SU-DHL-6 (cell line): ENCODE data around the gene SENP7.
"Not testable (repeated sequence)": the region's sequence is repeated elsewhere in the genome, so short reads cannot be mapped to it uniquely, and the experiment has no call there.

Experiments used
- H2AFZ ChIP-seq: fragments of 200-600 bp; sonication (generic); 2 replicates; pipeline ENCODE4 v1.6.1; 2014; ENCODE audit warnings: low read depth, mild to moderate bottlenecking, moderate library complexity, mixed read lengths, antibody characterized with exemption, low read length; ENCODE audit not compliant: severe bottlenecking
- H3F3A ChIP-seq: fragments of 200-600 bp; shearing (Covaris generic); 2 replicates; pipeline ENCODE4 v1.6.0; 2016; ENCODE audit warnings: antibody characterized with exemption, mild to moderate bottlenecking; ENCODE audit not compliant: insufficient read depth
- H3K27ac ChIP-seq: fragments of 200-600 bp; sonication (generic); 2 replicates; pipeline ENCODE4 v1.5.1; 2016; ENCODE audit warnings: low read depth, mild to moderate bottlenecking, low read length, moderate library complexity, mixed read lengths
- H3K27me3 ChIP-seq: fragments of 200-600 bp; sonication (generic), shearing (Covaris generic); 2 replicates; pipeline ENCODE4 v1.6.0; 2014; ENCODE audit warnings: mild to moderate bottlenecking, low read length
- H3K36me3 ChIP-seq: fragments of 200-600 bp; sonication (generic); 2 replicates; pipeline ENCODE4 v1.6.1; 2014; ENCODE audit warnings: mild to moderate bottlenecking, low read length, mixed read lengths
- H3K4me2 ChIP-seq: fragments of 300-600, 200-600 bp; shearing (Covaris generic), sonication (generic); 2 replicates; pipeline ENCODE4 v1.6.0; 2014; ENCODE audit warnings: low read length, low read depth, mild to moderate bottlenecking; ENCODE audit not compliant: poor library complexity, severe bottlenecking
- H3K4me3 ChIP-seq: fragments of 200-600 bp; sonication (generic); 2 replicates; pipeline ENCODE4 v1.5.1; 2014; ENCODE audit warnings: antibody characterized with exemption, low read length, mild to moderate bottlenecking, mixed read lengths; ENCODE audit not compliant: insufficient read depth, poor library complexity, severe bottlenecking
- H3K79me2 ChIP-seq: fragments of 200-600 bp; sonication (generic); 2 replicates; pipeline ENCODE4 v1.6.1; 2014; ENCODE audit warnings: mild to moderate bottlenecking, low read length, moderate library complexity; ENCODE audit not compliant: insufficient read depth
- H3K9ac ChIP-seq: fragments of 200-600 bp; sonication (generic); 2 replicates; pipeline ENCODE4 v1.7.0; 2014; ENCODE audit warnings: mild to moderate bottlenecking, low read length
- H3K9me2 ChIP-seq: fragments of 200-600 bp; sonication (generic); replicated peaks from 2 replicates; pipeline ENCODE4 v1.6.1; 2014; ENCODE audit warnings: low read length; ENCODE audit not compliant: insufficient read depth
- H3K9me3 ChIP-seq: fragments of 200-600 bp; sonication (generic); 2 replicates; pipeline ENCODE4 v1.6.1; 2014; ENCODE audit warnings: low read length, mixed read lengths; ENCODE audit not compliant: insufficient read depth
- H4K20me1 ChIP-seq: fragments of 200-600 bp; sonication (generic); 2 replicates; pipeline ENCODE4 v1.6.1; 2014; ENCODE audit warnings: low read depth, mild to moderate bottlenecking, antibody characterized with exemption, low read length, moderate library complexity, mixed read lengths
- CTCF ChIP-seq: fragments of 200-600 bp; sonication (generic); IDR thresholded peaks from one replicate; pipeline ENCODE4 v1.5.1; 2017; ENCODE audit warnings: antibody characterized with exemption, mild to moderate bottlenecking, low read length, moderate library complexity; ENCODE audit not compliant: insufficient read depth, poor library complexity, severe bottlenecking
- EZH2phosphoT487 ChIP-seq: fragments of 200-600 bp; sonication (generic), shearing (Covaris generic); conservative IDR thresholded peaks from 2 replicates; pipeline ENCODE4 v1.6.1; 2018; ENCODE audit warnings: mild to moderate bottlenecking, antibody characterized with exemption, low read length, moderate library complexity, mixed read lengths

The SENP7 gene

GRCh38 chr3:101484805-101485620 is 28.0 kb downstream of the SENP7 start:
- no peak overlapping the region for H3K27ac ChIP-seq
- no peak overlapping the region for H3K4me3 ChIP-seq
- H3K79me2 ChIP-seq = peaks cover 6% of the 10 kb centered on the region; the same call in 1 of the 2 replicates
- no peaks in the 10 kb centered on the region for H3K36me3 ChIP-seq
- no peak for TF ChIP-seq EZH2phosphoT487
- no peak for TF ChIP-seq CTCF
- no peaks in the 10 kb centered on the region for H3K9me2 ChIP-seq
- H4K20me1 ChIP-seq = no peaks in the 10 kb centered on the region
- no peaks in the 10 kb centered on the region for H3F3A ChIP-seq
- no peak overlapping the region for H3K4me2 ChIP-seq
- H2AFZ ChIP-seq = no peak overlapping the region
- no peaks in the 10 kb centered on the region for H3K9me3 ChIP-seq
- no peaks in the 10 kb centered on the region for H3K27me3 ChIP-seq
- H3K9ac ChIP-seq = no peak overlapping the region

- no peak overlapping the region for H3K9ac ChIP-seq
- no peaks in the 10 kb centered on the region for H4K20me1 ChIP-seq
- no peaks in the 10 kb centered on the region for H3K36me3 ChIP-seq
- H3K9me3 ChIP-seq = no peaks in the 10 kb centered on the region
- peaks cover 14% of the 10 kb centered on the region; the same call in 1 of the 2 replicates for H3K79me2 ChIP-seq
- no peaks in the 10 kb centered on the region for H3F3A ChIP-seq
- no peaks in the 10 kb centered on the region for H3K9me2 ChIP-seq
- TF ChIP-seq CTCF (no peak), EZH2phosphoT487 (no peak)
- no peak overlapping the region for H2AFZ ChIP-seq
- H3K27me3 ChIP-seq = no peaks in the 10 kb centered on the region
- H3K27ac ChIP-seq = no peak overlapping the region
- no peak overlapping the region for H3K4me3 ChIP-seq
- H3K4me2 ChIP-seq = no peak overlapping the region
These were observed 34.0 kb downstream of the SENP7 start for GRCh38 chr3:101478980-101479379.

GRCh38 chr3:101474841-101475552 is 38.0 kb downstream of the SENP7 start:
- not testable (repeated sequence) for H3F3A ChIP-seq, H3K27me3 ChIP-seq, H3K9me2 ChIP-seq, H3K9ac ChIP-seq, H3K27ac ChIP-seq, H4K20me1 ChIP-seq, H3K79me2 ChIP-seq, H3K4me3 ChIP-seq, H2AFZ ChIP-seq, H3K4me2 ChIP-seq, H3K36me3 ChIP-seq, H3K9me3 ChIP-seq

- not testable (repeated sequence) for H3K9me3 ChIP-seq, H3K27ac ChIP-seq, H3F3A ChIP-seq, H3K4me3 ChIP-seq, H3K79me2 ChIP-seq, H2AFZ ChIP-seq, H3K4me2 ChIP-seq, H3K27me3 ChIP-seq, H3K36me3 ChIP-seq, H3K9ac ChIP-seq, H3K9me2 ChIP-seq, H4K20me1 ChIP-seq
These were observed 44.3 kb downstream of the SENP7 start for GRCh38 chr3:101468676-101469075.

- H3F3A ChIP-seq, H3K27me3 ChIP-seq, H4K20me1 ChIP-seq, H3K27ac ChIP-seq, H3K4me2 ChIP-seq, H2AFZ ChIP-seq, H3K9me3 ChIP-seq, H3K9me2 ChIP-seq, H3K4me3 ChIP-seq, H3K36me3 ChIP-seq, H3K9ac ChIP-seq, H3K79me2 ChIP-seq: not testable (repeated sequence)
These were observed 45.7 kb downstream of the SENP7 start for GRCh38 chr3:101467310-101467663.
